ENCODE results near the gene TMEM204. TPM values are rescaled to one million over a fixed set of nuclear protein-coding genes. Genes with fewer than 3 reads are reported as not detected.

The TMEM204 gene
- total RNA-seq, 6 donors from 2014 or later: 31.4 to 112 (median 48.4) TPM

GRCh38 chr16:1497014-1497598 is 36.4 kb upstream of the TMEM204 start:
- H3K9me3 ChIP-seq: no peaks in the 10 kb centered on the region
- no peak overlapping the region for H3K27ac ChIP-seq
- peaks cover 6 to 73% (median 53%) of the 10 kb centered on the region in 4 donors for H3K36me3 ChIP-seq
- no peak for ATAC-seq (ENCODE audit: low FRiP score in 2 of 2)
- TF ChIP-seq CTCF (IDR thresholded peaks at IDR 0.05) (no peak), POLR2A (IDR thresholded peaks at IDR 0.05) (no peak), POLR2AphosphoS5 (IDR thresholded peaks at IDR 0.05) (no peak), EP300 (IDR thresholded peaks at IDR 0.05) (no peak)
- no peaks in the 10 kb centered on the region for H3K27me3 ChIP-seq
- no peak overlapping the region for H3K4me3 ChIP-seq
- peaks cover 17 to 25% (median 18%) of the 10 kb centered on the region in 4 donors for H3K4me1 ChIP-seq
- peak in 1 of 2 donors; percentile 69 for DNase-seq
- WGBS, 2 donors: 92 to 99% methylated on average over 15 to 21 of the region's 21 CpGs

- Histone ChIP-seq H3K36me3 (peaks cover 9 to 86% (median 66%) of the 10 kb centered on the region in 4 donors), H3K9me3 (no peaks in the 10 kb centered on the region), H3K4me3 (no peak overlapping the region), H3K27me3 (no peaks in the 10 kb centered on the region), H3K27ac (no peak overlapping the region), H3K4me1 (peaks cover 8 to 9% (median 8%) of the 10 kb centered on the region in 4 donors)
- peak in 1 of 2 donors; percentile 82 for DNase-seq
- TF ChIP-seq POLR2A (IDR thresholded peaks at IDR 0.05) (no peak), CTCF (IDR thresholded peaks at IDR 0.05) (no peak), EP300 (IDR thresholded peaks at IDR 0.05) (no peak), POLR2AphosphoS5 (IDR thresholded peaks at IDR 0.05) (no peak)
- no peak for ATAC-seq (ENCODE audit: low FRiP score in 2 of 2)
- 93% methylated on average over 15 to 34 of the region's 35 CpGs for WGBS, 2 donors
Observed at GRCh38 chr16:1498899-1499676, 34.4 kb upstream of the TMEM204 start.

- Histone ChIP-seq H3K9me3 (no peaks in the 10 kb centered on the region), H3K36me3 (peaks cover 9 to 84% (median 64%) of the 10 kb centered on the region in 4 donors), H3K27me3 (no peaks in the 10 kb centered on the region), H3K4me1 (peaks cover 0 to 1% (median 0%) of the 10 kb centered on the region in 4 donors), H3K27ac (no peak overlapping the region), H3K4me3 (no peak overlapping the region)
- TF ChIP-seq CTCF (IDR thresholded peaks at IDR 0.05): no peak
- TF ChIP-seq POLR2A (IDR thresholded peaks at IDR 0.05): no peak
- no peak for TF ChIP-seq EP300 (IDR thresholded peaks at IDR 0.05)
- TF ChIP-seq POLR2AphosphoS5 (IDR thresholded peaks at IDR 0.05): no peak
- WGBS, 2 donors: 92% methylated on average over 10 to 35 of the region's 36 CpGs
- DNase-seq: peak in 1 of 2 donors; percentile 80
- no peak for ATAC-seq (ENCODE audit: low FRiP score in 2 of 2)
Observed at GRCh38 chr16:1499756-1500464, 33.6 kb upstream of the TMEM204 start.

- no peak for ATAC-seq (ENCODE audit: low FRiP score in 2 of 2)
- Histone ChIP-seq H3K4me3 (no peak overlapping the region), H3K4me1 (no peaks in the 10 kb centered on the region), H3K36me3 (peaks cover 9 to 80% (median 63%) of the 10 kb centered on the region in 4 donors), H3K27me3 (no peaks in the 10 kb centered on the region), H3K27ac (no peak overlapping the region), H3K9me3 (no peaks in the 10 kb centered on the region)
- no peak for TF ChIP-seq POLR2AphosphoS5 (IDR thresholded peaks at IDR 0.05)
- no peak for TF ChIP-seq EP300 (IDR thresholded peaks at IDR 0.05)
- no peak for TF ChIP-seq CTCF (IDR thresholded peaks at IDR 0.05)
- no peak for TF ChIP-seq POLR2A (IDR thresholded peaks at IDR 0.05)
- WGBS, 2 donors: 96 to 97% methylated on average over 20 to 28 of the region's 44 CpGs
- no peak for DNase-seq
Observed at GRCh38 chr16:1500465-1501150, 32.9 kb upstream of the TMEM204 start.
